GM18505 (cell line): Measurements from ENCODE around the gene EARS2.

Experiments used
- ATAC-seq: cut with Tn5 transposase; IDR thresholded peaks from one replicate; pipeline ENCODE4 v1.9.1; 2021; ENCODE audit not compliant: unreplicated experiment
- POLR2A ChIP-seq: IDR thresholded peaks from 4 replicates; pipeline ENCODE4 v1.6.1; 2011; ENCODE audit warnings: borderline replicate concordance; ENCODE audit not compliant: insufficient read depth, insufficient read length; ENCODE audit errors: extremely low read depth

The EARS2 gene

GRCh38 chr16:23480257-23480656 lies 76.9 kb downstream of the EARS2 start:
- ATAC-seq = no peak

GRCh38 chr16:23479138-23479537 lies 78.0 kb downstream of the EARS2 start:
- no peak for ATAC-seq
- TF ChIP-seq POLR2A = no peak

More at GRCh38 chr16:23480257-23480656, 76.9 kb downstream of the EARS2 start:
- no peak for TF ChIP-seq POLR2A

- no peak for ATAC-seq
- no peak for TF ChIP-seq POLR2A
These were observed 78.6 kb downstream of the EARS2 start for GRCh38 chr16:23478566-23478965.

GRCh38 chr16:23476289-23476688 lies 80.9 kb downstream of the EARS2 start:
- TF ChIP-seq POLR2A = no peak
- no peak for ATAC-seq
